Liver (tissue), 3 donors: ENCODE measurements around the gene KCTD19.

Experiments
- ATF3 ChIP-seq: IDR thresholded peaks from 2 replicates; pipeline ENCODE4 v1.6.1; 2016; ENCODE audit warnings: antibody characterized with exemption
- CTCF ChIP-seq: fragments of 150-350 bp; IDR thresholded peaks from 2 replicates; pipeline ENCODE4 v1.5.1; 2017; ENCODE audit warnings: improper control_type of control experiment, low read depth, low read length; ENCODE audit not compliant: missing input control
- GABPA ChIP-seq, 2 donors: IDR thresholded peaks in 1 of 2; conservative IDR thresholded peaks in 1 of 2; 2 replicates each; pipeline ENCODE4 v1.6.1; 2016; ENCODE audit warnings: antibody characterized with exemption in 2 of 2, mild to moderate bottlenecking in 1 of 2, moderate library complexity in 1 of 2
- JUND ChIP-seq, 2 donors: IDR thresholded peaks; 2 replicates each; pipeline ENCODE4 v1.6.1; 2016; ENCODE audit warnings: antibody characterized with exemption in 2 of 2
- REST ChIP-seq: IDR thresholded peaks from 2 replicates; pipeline ENCODE4 v1.6.1; 2016; ENCODE audit warnings: antibody characterized with exemption, mild to moderate bottlenecking
- SP1 ChIP-seq: IDR thresholded peaks from 2 replicates; pipeline ENCODE4 v1.6.1; 2018; ENCODE audit warnings: antibody characterized with exemption, mild to moderate bottlenecking
- TAF1 ChIP-seq: conservative IDR thresholded peaks from 2 replicates; pipeline ENCODE4 v1.6.1; 2016; ENCODE audit warnings: antibody characterized with exemption, mild to moderate bottlenecking
- ZBTB33 ChIP-seq: IDR thresholded peaks from 2 replicates; pipeline ENCODE4 v1.6.1; 2016; ENCODE audit warnings: antibody characterized with exemption
- donor health status: healthy.
- donor health status: healthy.

GRCh38 chr16:67260426-67261063 is 66.0 kb downstream of the KCTD19 start:
- TF ChIP-seq CTCF (peak; percentile 44), REST (no peak), GABPA (IDR thresholded peaks at IDR 0.05 in 1 of 2, conservative IDR thresholded peaks at IDR 0.05 in 1 of 2) (no peak), SP1 (no peak), JUND (IDR thresholded peaks at IDR 0.05) (no peak), ATF3 (no peak), ZBTB33 (no peak), TAF1 (no peak)
